HG03097 (cell line): ENCODE data around the gene DIS3L2.
"Not testable (repeated sequence)": the region's sequence is repeated elsewhere in the genome, so short reads cannot be mapped to it uniquely, and the experiment has no call there.

Experiments
- ATAC-seq: cut with Tn5 transposase; IDR thresholded peaks from one replicate; pipeline ENCODE4 v1.9.1; 2021; ENCODE audit not compliant: unreplicated experiment, low FRiP score

Gene DIS3L2

GRCh38 chr2:232147440-232148077 lies 186.0 kb downstream of the DIS3L2 start:
- ATAC-seq = no peak

DNA sequence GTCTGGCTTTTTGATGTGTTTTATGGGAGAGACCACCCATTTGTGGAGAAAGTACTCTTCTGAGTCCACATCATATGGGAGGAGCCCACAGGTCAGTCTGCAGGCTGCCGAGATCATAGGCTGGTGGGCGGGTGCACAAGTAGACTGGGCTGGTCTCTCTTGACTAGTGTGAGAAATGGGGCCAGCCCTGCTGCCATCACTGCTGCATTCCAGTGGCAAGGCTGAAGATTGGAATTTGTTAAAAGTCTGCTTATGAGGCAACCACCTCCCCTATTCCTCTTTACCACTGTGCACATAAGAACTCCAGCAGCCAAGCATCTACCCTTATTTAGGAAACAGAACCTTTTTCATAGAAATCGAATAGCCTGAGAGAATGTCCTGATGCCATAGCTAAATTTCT lies 200.7 kb downstream of the DIS3L2 start:
- no peak for ATAC-seq

GRCh38 chr2:232170396-232170795 lies 208.9 kb downstream of the DIS3L2 start:
- ATAC-seq = no peak

- no peak for ATAC-seq
Observed at GRCh38 chr2:232174662-232175061, 213.1 kb downstream of the DIS3L2 start.

DNA sequence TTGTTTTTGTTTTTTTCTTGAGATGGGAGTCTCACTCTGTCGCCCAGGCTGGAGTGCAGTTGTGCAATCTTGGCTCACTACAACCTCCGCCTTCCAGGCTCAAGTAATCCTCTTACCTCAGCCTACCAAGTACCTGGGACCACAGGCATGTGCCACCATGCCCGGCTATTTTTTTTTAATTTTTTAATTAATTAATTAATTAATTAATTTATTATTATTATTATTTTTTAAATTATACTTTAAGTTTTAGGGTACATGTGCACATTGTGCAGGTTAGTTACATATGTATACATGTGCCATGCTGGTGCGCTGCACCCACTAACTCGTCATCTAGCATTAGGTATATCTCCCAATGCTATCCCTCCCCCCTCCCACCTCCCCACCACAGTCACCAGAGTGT lies 215.1 kb downstream of the DIS3L2 start:
- ATAC-seq = not testable (repeated sequence)

GRCh38 chr2:232183279-232183678 lies 221.8 kb downstream of the DIS3L2 start:
- ATAC-seq = no peak

DNA sequence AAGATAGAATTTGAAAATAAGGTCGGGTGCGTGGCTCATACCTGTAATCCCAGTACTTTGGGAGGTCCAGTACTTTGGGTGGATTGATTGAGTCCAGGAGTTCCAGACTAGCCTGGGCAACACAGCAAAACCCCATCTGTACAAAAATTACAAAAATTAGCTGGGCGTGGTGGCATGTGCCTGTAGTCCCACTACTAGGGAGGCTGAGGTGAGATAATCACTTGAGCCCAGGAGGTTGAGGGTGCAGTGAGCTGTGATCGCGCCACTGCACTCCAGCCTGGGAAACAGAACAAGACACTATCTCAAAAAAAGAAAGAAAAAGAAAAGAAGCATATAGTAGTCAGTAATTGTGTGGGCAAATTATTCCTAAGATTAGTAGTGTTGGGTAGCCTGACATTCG lies 222.8 kb downstream of the DIS3L2 start:
- no peak for ATAC-seq

DNA sequence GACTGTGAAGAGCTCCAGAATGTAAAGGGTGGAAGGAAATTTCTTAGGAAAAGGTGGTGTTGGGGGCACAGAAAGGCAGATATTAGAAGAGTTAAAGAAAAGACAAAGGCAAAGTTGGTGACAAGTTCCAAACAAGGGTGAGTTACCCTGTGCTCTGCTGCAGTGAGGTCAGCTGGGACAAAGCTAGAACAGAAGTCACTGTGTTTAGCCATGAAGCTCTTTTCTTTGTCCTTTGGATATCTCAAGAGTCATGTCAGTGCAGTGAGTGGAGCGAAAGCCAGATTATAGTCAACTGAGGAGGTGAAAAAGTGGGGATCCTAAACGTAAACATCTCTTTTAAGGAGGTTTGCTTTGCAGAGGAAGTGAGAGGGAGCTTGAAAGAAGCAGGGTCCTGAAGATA lies 229.3 kb downstream of the DIS3L2 start:
- no peak for ATAC-seq

- ATAC-seq = no peak
Observed at GRCh38 chr2:232195487-232195886, 234.0 kb downstream of the DIS3L2 start.

DNA sequence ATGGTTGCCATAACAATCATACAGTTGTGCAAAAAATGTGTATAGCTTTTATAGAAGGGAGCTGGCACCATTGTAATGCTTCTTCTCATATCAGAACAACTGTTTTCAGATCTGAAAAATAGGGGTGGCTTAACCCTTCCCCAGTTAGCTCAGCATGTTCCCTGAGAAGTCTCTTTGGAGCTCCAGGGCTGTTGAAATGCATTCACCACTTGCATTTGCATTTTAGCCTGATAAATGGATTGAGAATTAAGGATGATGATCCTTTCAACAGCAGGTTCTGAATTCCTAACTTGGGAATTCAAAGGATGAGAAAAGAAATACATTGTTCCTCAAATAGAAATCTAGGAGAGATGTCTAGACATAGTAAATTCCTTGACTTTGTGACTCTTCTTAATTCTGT lies 235.3 kb downstream of the DIS3L2 start:
- no peak for ATAC-seq

DNA sequence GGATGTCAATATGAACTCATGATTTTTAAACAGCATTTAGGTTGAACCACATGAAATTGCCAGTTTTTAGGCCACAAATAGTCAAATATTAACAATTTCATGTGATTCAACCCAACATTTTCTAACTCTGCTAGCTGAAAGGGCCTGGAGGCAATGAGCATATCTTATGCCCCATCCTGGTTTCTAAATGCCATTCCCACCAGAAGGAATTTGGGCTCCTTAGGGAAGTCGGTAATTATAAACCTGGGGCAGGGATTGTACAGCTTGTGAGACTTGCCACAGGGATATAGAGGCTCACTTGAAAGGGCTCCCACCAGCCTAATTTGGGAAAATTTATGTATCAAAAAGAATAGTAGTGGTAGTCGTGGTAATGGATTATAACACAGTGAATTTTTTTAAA lies 238.7 kb downstream of the DIS3L2 start:
- ATAC-seq = no peak

DNA sequence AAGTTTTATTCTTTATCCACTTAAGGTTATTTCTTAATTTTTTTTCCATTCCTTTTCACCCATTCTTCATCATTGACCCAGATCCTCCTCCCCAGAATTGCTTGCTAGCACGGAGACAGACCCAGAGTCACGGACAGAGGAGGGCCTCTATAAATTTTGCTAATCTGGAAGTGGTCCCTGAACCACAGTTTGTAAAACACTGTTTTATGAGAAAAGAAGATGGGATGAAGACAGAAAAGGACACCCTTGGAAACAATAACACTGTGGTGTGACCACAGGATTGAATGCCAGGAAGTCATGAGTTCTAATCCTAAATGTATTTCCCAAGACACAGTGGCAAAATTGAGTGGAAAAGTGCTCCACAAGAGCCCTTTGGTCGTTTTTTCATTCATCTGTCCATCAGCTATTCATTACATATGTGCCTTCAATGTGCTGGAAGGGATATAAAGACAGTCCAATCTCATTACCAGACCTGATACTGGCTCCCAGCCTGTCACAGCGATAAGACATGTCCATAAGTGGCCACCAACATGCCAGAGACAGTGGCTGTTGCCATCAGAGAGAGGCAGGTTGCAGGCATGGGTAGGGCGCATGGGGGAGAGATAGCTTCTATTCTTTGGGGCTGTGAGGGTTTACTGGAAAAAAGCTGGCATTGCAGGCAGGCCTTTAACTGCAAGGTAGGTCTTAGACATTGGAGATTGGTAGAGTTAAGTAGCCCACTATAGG lies 241.8 kb downstream of the DIS3L2 start:
- ATAC-seq = no peak

DNA sequence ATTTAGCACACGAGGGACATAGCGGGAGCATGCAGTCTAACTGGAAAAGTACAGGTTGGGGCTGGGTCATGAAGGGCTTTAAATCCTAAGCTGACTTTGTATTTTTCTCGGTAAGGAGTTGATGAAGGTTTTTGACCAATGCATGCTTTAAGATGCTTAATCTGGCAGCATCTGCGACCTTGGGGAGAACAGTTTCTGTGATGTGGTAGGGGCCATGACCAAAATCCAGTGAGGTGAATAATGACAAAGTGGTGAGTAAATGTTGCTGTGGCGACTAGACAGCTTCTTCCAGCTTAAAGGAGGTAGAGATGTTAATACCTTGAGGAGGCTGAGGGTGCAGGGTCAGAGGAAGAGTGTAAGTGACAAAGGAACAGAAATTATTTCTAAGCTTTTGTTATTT lies 242.4 kb downstream of the DIS3L2 start:
- no peak for ATAC-seq

- ATAC-seq = no peak
Observed at GRCh38 chr2:232204457-232204931, 243.0 kb downstream of the DIS3L2 start.

- ATAC-seq = no peak
Observed at GRCh38 chr2:232207174-232207573, 245.7 kb downstream of the DIS3L2 start.

GRCh38 chr2:232210306-232210705 lies 248.8 kb downstream of the DIS3L2 start:
- no peak for ATAC-seq

GRCh38 chr2:232211743-232212686 lies 250.5 kb downstream of the DIS3L2 start:
- ATAC-seq = no peak

DNA sequence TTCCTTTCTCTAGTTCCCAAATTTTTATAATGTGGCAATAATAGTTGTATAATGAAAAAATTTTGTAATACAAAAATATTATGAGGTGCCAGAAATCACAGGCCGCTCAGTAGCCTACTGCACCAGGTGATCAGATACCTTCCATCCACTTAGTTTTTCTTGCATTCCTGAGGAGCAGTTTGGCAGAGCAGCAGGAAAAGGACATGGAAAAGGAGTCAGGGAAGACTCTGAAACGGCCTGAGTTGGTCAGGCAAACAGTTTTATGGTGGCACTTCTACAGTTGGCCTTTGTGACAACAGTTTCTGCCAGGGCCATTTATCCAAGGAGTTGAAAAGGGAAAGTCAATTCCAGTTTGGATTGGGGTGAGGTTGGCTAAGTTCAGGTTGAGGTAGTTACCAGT lies 251.7 kb downstream of the DIS3L2 start:
- ATAC-seq = no peak

GRCh38 chr2:232214053-232214452 lies 252.5 kb downstream of the DIS3L2 start:
- no peak for ATAC-seq

DNA sequence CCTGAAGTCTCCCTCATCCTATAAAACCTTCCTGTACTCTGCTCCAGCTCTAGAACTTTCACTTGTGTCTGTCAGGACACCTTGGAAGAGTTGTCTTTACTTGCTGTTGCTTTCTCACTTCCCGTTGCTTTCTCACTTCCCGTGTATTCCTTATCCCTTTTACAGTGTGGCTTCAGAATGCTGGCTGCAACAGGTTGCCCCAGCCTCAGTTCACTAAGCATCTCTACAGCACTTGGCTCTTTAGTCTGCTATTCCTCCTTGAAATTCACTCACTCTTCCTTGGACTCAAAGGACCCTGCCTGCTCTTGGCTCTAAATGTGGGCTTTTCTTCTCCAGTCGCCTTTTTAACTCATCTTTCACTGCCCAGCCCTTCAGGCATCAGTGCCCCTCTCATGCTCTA lies 254.5 kb downstream of the DIS3L2 start:
- ATAC-seq = no peak
